ENCODE data around the gene SHH.

The SHH gene

GRCh38 chr7:155811895-155812761 is at the start of gene SHH:
TSS of gene SHH (minus strand) at chr7:155812463. CDS start at chr7:155812122, 341 bp downstream.
- no peak for DNase-seq (ENCODE audit: low read depth, low spot score)

- DNase-seq (ENCODE audit: low read depth, low spot score) = no peak
Measured at GRCh38 chr7:155861480-155861868, 49.2 kb upstream of the SHH start.

GRCh38 chr7:155860840-155861479 is 48.7 kb upstream of the SHH start:
- DNase-seq (ENCODE audit: low read depth, low spot score) = peak; percentile 24

- DNase-seq (ENCODE audit: low read depth, low spot score) = no peak
Measured at GRCh38 chr7:155860461-155860839, 48.2 kb upstream of the SHH start.

GRCh38 chr7:155858521-155859061 is 46.3 kb upstream of the SHH start:
- DNase-seq (ENCODE audit: low read depth, low spot score) = no peak

- DNase-seq (ENCODE audit: low read depth, low spot score) = no peak
Measured at GRCh38 chr7:155857141-155857540, 44.9 kb upstream of the SHH start.

- DNase-seq (ENCODE audit: low read depth, low spot score) = no peak
Measured at GRCh38 chr7:155856656-155857055, 44.4 kb upstream of the SHH start.

- DNase-seq (ENCODE audit: low read depth, low spot score) = no peak
Measured at GRCh38 chr7:155852426-155853301, 40.4 kb upstream of the SHH start.

- DNase-seq (ENCODE audit: low read depth, low spot score) = no peak
Measured at GRCh38 chr7:155851892-155852291, 39.6 kb upstream of the SHH start.

- no peak for DNase-seq (ENCODE audit: low read depth, low spot score)
Measured at GRCh38 chr7:155850766-155851678, 38.8 kb upstream of the SHH start.

- no peak for DNase-seq (ENCODE audit: low read depth, low spot score)
Measured at GRCh38 chr7:155850001-155850436, 37.8 kb upstream of the SHH start.

GRCh38 chr7:155848691-155849669 is 36.7 kb upstream of the SHH start:
- DNase-seq (ENCODE audit: low read depth, low spot score) = no peak

- no peak for DNase-seq (ENCODE audit: low read depth, low spot score)
Measured at GRCh38 chr7:155847821-155848435, 35.7 kb upstream of the SHH start.

- no peak for DNase-seq (ENCODE audit: low read depth, low spot score)
Measured at GRCh38 chr7:155846936-155847335, 34.7 kb upstream of the SHH start.

- no peak for DNase-seq (ENCODE audit: low read depth, low spot score)
Measured at GRCh38 chr7:155846156-155846555, 33.9 kb upstream of the SHH start.

GRCh38 chr7:155845226-155845625 is 33.0 kb upstream of the SHH start:
- DNase-seq (ENCODE audit: low read depth, low spot score) = no peak

- no peak for DNase-seq (ENCODE audit: low read depth, low spot score)
Measured at GRCh38 chr7:155844526-155844925, 32.3 kb upstream of the SHH start.

- no peak for DNase-seq (ENCODE audit: low read depth, low spot score)
Measured at GRCh38 chr7:155844019-155844453, 31.8 kb upstream of the SHH start.

- DNase-seq (ENCODE audit: low read depth, low spot score) = no peak
Measured at GRCh38 chr7:155843426-155844018, 31.3 kb upstream of the SHH start.

All from smooth muscle cell of the brain vasculature (primary cell).